HG02840 (cell line): Measurements from ENCODE around the gene PKM.

Experiments
- ATAC-seq: cut with Tn5 transposase; IDR thresholded peaks from one replicate; pipeline ENCODE4 v1.9.1; 2021; ENCODE audit warnings: mild to moderate bottlenecking, moderate library complexity, moderate number of reproducible peaks; ENCODE audit not compliant: unreplicated experiment, low FRiP score

Gene PKM

DNA sequence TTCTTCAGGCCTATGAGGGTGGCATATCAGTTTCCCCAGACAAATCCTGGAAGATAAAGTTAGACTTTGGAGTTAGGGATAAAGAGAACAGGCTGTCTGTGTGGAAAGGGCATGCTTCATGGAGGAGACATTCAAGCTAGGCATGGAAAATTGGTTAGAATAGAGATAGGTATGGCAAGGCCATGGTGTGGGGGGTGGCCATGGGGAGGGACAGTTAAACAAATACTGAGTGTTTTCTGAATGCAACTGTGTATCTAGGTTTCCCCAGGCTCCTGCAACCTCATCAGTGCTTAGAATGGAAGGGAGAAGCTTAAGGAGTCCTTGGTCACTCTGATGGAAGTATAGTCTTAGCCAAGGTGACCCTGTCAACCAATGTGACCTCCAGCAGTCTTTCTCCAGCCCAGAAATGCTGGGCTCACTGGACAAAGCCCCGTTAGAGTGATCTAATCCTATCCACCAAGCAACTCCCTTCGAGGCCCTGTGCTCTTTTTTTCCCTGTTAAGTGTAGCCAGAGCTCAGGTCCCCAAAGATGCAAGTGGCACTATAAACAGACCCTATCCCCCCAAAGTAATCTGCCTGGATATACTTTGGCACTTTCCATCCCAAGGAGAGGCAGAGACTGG lies 5.5 kb upstream of the PKM start:
- no peak for ATAC-seq

DNA sequence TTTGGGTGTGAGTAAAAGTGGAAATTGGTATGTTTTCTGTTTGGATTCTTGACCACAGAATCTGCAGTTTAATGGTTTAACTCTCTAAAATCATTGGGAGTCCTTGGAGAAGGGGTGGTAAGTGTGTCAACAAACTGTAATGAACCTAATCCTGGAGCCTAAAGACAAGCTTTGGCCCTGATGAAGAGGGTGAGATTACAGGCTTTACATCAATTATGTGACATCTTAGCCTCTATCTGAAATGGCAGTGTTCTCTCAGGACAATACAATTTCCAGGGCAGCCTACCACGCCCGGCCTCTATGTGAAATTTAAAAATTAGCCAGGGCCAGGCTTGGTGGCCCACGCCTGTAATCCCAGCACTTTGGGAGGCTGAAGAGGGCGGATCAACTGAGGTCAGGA lies 4.3 kb upstream of the PKM start:
- no peak for ATAC-seq

DNA sequence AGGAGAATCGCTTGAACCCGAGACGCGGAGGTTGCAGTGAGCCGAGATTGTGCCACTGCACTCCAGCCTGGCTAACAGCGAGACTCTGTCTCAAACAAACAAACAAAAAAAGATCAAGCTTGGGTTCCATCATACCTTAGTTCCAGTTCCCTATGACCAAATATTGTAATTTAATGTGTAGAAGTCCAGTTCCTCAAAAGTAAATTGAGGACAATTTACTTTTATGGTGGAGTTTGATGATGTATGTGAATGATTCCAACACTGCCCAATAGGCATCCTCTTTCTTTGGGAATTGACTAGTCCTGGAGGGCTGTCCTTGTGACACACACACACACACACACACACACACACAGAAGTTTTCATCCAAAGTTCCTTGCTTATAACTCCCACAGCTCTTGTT lies 2.8 kb upstream of the PKM start:
- ATAC-seq, result no peak

DNA sequence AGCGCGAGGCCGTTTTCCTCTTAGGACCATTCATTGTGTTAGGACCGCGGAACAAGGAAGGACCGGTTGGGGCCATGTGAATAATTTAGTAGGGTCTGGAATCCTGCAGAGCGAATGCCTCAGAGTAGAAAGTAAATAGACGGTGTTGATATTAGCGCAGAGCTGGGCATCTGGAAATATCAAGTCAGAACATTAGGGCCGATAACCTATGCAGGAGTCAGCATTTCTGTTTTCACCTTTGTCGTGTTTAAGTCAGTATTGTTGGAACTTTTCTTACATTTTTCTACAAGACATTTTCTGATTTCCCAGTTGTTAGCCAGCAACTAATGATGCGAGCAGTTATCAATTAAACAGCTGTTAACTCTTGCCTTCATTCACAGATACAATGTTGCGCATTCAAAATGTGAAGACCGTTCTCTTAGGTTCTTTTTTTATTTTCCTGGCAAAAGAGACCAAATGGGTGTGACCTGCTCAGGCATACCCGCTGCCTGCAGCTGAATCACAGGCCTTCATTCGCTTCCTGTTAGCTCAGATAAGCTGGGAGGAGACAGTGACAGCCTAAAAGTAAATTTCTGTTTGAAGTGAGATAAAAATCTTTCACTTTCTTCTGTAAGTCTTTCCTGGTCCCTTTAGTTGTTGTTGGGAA lies 966 bp upstream of the PKM start:
- no peak for ATAC-seq

DNA sequence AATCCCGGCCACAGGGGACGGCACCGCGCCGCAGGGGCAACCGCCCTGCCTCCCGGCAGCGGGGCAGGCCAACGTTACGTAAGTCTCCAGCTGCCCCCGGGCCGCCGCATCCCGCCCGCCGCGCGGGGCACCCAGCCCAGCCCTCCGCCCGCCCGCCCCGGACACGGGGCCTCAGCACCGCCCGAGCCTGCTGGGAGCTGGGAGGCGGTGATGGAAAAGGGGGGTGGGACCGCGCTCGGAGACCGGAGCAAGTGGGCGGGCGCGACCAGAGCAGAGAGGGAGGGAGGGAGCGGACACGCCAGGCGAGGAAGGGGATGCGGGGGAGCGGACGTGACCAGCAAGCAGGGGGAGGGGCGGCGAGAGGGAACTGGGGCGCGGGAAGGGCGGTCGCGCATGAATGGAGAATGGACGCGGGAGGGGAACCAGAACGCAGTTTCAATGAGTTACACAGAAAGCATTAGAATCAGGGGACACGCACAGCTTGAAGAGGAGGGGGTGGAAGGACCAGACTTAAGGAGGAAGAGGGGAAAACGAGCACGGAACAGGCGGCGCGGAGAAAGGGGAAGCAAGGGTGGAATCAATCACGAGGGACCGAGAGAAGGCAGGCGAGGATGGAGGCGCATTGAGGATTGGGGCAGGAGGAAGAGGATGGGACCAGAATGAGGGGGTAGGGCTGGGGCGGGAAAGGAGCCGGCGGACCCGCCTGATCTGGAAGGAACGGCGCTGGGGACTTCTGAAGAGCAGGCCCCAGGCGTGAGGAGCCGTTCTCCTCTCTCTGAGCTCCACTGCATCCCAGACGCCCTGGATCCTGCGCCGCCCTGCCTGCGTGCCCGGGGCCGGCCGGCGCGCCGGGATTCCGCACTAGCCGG lies 559 bp downstream of the PKM start:
- ATAC-seq, result no peak

DNA sequence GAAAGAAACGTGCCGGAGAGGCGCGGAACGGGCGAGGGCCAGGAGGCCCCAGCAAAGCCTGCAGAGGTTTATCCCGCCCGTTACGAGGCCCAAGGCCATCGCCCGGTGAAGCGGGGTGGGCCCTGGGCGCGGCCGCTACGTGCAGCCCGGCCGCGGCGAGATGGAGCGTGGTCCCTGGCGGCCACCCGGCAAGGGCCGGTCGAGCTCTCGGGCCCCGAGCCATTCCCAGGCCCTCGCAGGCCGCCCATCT lies 1.1 kb downstream of the PKM start:
- ATAC-seq, result no peak

DNA sequence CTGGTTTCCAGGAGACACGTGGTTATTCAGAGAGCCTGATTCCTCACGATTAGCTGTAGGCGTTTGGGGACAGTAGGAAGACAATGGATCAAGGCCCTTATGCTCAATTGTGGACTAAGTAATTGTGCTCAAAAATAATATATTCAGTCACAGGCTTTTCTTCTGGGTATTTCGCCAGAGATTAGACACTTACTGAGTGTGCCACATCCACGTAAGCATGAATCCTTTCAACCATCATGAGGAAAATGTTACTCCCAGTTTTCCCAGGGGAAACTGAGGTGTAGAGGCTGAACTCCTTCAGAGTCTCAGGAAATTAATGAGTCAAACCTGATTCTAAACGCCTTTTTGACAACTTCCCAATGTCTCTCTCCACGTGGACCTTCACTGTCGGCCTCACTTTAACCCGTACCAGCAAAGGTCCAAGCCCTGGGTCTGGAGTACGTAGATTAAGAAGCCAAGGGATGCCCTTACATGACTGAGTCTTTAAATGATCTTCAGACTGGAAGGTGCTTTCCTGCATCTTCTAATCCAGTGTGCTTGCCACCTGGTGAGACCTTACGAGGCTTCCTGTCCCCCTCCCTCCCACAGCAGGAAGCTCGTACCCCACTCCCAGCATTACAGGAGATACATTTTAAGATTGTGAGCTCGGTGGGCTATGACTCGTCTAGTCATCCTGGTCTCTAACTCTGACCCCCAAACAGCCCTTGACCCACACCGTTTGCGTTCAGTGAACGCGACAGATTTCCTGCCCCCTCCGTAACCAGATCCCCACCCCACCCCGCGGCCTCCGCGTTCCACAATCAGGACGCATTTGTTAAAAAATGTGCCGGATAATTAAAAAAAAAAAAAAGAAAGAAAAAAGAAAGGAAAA lies 1.7 kb downstream of the PKM start:
- ATAC-seq, result no peak

- no peak for ATAC-seq
These were observed 3.3 kb downstream of the PKM start for GRCh38 chr15:72227720-72228119.

DNA sequence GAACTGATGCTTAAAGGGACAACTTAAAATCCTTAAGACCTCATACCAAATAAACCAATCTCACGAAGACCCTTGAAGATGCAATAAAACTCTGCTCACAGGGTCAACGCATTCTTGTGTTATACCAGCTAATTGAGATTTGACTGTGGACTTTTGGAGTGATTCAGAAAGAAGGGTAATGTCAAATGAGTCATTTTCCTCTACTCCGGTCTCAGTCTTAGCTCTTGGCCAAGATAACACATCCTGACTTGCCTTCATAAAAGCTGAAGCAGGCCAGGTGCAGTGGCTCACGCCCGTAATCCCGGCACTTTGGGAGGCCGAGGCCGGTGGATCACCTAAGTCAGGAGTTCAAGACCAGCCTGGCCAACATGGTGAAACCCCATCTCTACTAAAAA lies 3.8 kb downstream of the PKM start:
- ATAC-seq, result no peak

GRCh38 chr15:72223278-72223677 lies 7.7 kb downstream of the PKM start:
- ATAC-seq, result no peak

DNA sequence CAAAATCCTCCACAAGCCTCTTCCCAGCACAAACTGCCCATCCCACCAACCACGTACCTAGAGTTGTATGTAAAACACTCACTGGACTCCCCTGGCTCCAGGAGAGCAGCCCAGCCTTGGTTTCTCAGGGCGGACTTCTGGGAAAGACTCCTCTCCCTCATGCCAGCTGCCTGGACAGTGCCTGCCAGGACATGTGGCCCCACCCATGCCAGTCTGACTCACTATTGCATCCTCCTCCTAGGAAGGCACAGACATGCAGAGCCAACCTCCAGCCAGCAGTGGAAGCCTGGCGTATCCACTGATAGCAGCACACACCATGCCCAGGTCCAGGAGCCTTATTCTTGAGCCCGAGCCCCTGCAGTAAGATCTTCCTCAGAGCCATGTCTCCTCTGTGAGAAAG lies 8.6 kb downstream of the PKM start:
- no peak for ATAC-seq

DNA sequence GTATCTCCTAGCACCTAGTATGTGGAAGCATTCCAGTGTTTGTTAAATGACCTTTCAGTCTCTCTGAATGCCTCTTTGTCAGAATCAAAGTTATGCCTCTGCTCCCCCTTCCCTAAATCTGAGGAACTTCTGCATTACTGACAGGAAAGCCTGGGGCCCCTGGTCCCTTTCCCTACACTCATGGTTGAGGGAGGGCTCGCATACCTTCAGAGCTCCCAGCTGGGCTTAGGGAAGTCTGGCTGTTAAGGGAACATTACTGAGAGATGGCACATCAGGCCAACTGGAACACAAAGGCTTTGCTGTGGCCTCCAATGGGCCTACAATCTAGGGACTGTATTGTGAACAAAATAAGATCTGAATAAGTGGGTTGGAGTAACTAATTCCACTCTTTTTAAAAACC lies 10.3 kb downstream of the PKM start:
- no peak for ATAC-seq

DNA sequence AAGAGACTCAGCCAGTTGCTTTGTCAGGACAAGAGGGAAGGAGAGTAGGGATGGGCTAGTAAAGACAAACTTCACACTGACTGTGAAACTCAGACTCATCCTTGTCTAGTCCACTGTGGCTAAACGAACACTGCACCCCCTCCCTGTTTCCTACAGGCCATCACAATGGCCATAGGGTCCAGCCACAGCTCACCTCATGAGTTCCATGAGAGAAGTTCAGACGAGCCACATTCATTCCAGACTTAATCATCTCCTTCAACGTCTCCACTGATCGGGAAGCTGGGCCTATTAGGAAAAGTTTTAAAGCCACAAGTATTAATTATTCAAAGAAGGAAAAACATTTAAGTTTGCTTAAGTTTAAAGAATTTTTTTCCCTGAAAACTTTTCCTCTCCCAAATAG lies 13.8 kb downstream of the PKM start:
- no peak for ATAC-seq

GRCh38 chr15:72216079-72216478 lies 14.9 kb downstream of the PKM start:
- ATAC-seq, result no peak

- no peak for ATAC-seq
These were observed 23.4 kb downstream of the PKM start for GRCh38 chr15:72207558-72208085.

DNA sequence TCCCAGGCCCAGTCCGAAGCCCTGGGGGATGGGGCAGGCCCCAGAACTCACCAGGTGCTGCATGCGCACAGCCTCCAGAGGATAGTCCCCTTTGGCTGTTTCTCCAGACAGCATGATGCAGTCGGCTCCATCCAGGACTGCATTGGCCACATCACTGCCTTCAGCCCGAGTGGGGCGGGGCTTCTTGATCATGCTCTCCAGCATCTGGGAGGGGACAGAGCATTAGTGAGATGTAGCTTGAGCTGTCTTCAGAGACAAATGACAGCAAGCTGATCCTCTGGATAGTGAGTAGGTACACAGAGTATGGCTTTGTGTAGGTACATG lies 24.4 kb downstream of the PKM start:
- no peak for ATAC-seq

DNA sequence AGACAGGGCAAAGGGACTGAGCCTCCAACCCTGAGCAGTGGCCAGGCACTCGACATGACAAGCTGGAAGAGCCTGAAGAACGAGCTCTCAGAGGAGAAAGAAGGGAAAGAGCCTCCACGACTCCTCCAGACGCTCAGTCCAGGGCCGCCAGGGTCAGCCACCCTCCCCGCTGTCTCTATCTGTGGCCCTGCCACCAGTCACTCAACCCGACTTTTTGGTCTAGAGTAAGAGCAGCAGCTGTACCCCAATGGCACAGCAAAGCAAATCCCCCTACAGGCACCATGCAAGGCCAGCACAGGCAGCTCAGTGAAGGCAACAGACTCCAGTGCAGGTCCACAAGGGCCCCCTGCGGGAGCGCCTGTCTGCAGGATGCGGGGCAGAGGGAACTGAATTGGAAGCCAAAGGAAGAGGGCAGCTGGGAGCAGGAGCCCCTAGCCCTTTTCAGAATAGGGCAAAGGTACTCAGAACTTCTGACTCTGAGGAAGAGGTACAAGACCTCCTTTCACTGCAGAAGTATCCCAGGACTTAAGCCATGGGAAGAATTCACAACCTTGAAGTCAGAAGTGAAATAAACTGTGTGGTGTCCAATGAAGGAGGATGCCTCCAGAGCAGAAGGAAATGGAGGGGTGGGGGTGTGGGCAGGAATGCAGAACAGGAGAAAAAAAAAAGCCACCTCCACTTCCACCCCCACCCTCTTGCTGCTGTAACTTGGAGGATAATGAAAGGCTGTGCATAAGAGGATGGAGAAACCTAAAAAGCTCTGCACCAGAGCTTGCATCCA lies 24.9 kb downstream of the PKM start:
- no peak for ATAC-seq

- ATAC-seq, result no peak
These were observed 25.7 kb downstream of the PKM start for GRCh38 chr15:72205273-72205672.

- no peak for ATAC-seq
These were observed 27.5 kb downstream of the PKM start for GRCh38 chr15:72203507-72203837.

DNA sequence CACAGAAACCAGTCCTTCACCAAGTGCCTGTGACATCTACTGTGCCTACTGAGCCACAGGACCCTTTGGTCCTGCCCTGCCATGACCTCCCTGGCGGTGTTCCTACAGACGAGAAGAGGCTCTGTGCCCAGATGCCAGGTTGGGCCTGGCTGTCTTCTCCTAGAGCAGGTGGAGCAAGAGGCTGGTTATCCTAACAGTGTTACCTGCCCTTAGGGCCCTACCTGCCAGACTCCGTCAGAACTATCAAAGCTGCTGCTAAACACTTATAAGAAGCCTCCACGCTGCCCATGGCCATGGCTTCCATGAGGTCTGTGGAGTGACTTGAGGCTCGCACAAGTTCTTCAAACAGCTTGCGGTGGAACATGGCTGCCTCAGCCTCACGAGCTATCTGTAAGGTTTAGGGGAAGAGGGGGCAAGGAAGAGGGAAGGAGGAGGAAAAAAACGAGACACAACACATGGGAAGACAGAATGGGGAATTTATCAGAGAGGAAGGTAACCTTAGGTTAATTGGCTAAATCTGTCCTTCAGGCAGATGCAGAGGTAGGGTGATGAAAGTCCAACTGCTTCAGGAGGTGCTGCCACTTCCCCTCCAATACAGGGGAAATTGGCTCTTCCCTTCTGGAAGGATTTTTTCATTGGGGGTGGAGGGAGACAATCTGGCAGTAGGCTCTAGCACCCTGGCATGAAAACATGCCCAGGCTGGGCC lies 28.0 kb downstream of the PKM start:
- ATAC-seq, result no peak
